ENCODE measurements around the gene ING1.
"Not testable (repeated sequence)": the region's sequence is repeated elsewhere in the genome, so short reads cannot be mapped to it uniquely, and the experiment has no call there.

The ING1 gene

GRCh38 chr13:110713642-110713952 is at the start of gene ING1:
Gene ING1 (plus strand): TSS chr13:110713700. CDS start chr13:110714150, 450 bp downstream.
- DNase-seq (ENCODE audit: low spot score) = no peak

- no peak for DNase-seq (ENCODE audit: low spot score)
Observed at GRCh38 chr13:110664041-110664440, 49.5 kb upstream of the ING1 start.

GRCh38 chr13:110664673-110665072 is 48.8 kb upstream of the ING1 start:
- no peak for DNase-seq (ENCODE audit: low spot score)

- no peak for DNase-seq (ENCODE audit: low spot score)
Observed at GRCh38 chr13:110665491-110666254, 47.8 kb upstream of the ING1 start.

- no peak for DNase-seq (ENCODE audit: low spot score)
Observed at GRCh38 chr13:110666255-110666533, 47.3 kb upstream of the ING1 start.

- DNase-seq (ENCODE audit: low spot score) = no peak
Observed at GRCh38 chr13:110669036-110669435, 44.5 kb upstream of the ING1 start.

GRCh38 chr13:110669814-110670213 is 43.7 kb upstream of the ING1 start:
- DNase-seq (ENCODE audit: low spot score) = not testable (repeated sequence)

GRCh38 chr13:110676595-110677587 is 36.6 kb upstream of the ING1 start:
- peak; percentile 19 for DNase-seq (ENCODE audit: low spot score)

- peak; percentile 8 for DNase-seq (ENCODE audit: low spot score)
Observed at GRCh38 chr13:110677731-110678545, 35.6 kb upstream of the ING1 start.

- DNase-seq (ENCODE audit: low spot score) = peak; percentile 17
Observed at GRCh38 chr13:110680852-110681251, 32.6 kb upstream of the ING1 start.

GRCh38 chr13:110681868-110682550 is 31.5 kb upstream of the ING1 start:
- no peak for DNase-seq (ENCODE audit: low spot score)

- DNase-seq (ENCODE audit: low spot score) = no peak
Observed at GRCh38 chr13:110682746-110683145, 30.8 kb upstream of the ING1 start.

- DNase-seq (ENCODE audit: low spot score) = peak; percentile 33
Observed at GRCh38 chr13:110683203-110683883, 30.2 kb upstream of the ING1 start.

GRCh38 chr13:110683921-110684320 is 29.6 kb upstream of the ING1 start:
- no peak for DNase-seq (ENCODE audit: low spot score)

GRCh38 chr13:110684388-110685056 is 29.0 kb upstream of the ING1 start:
- no peak for DNase-seq (ENCODE audit: low spot score)

GRCh38 chr13:110685305-110686020 is 28.0 kb upstream of the ING1 start:
- DNase-seq (ENCODE audit: low spot score) = no peak

- no peak for DNase-seq (ENCODE audit: low spot score)
Observed at GRCh38 chr13:110687736-110688135, 25.8 kb upstream of the ING1 start.

- DNase-seq (ENCODE audit: low spot score) = no peak
Observed at GRCh38 chr13:110689041-110689440, 24.5 kb upstream of the ING1 start.

- DNase-seq (ENCODE audit: low spot score) = no peak
Observed at GRCh38 chr13:110689711-110690110, 23.8 kb upstream of the ING1 start.

GRCh38 chr13:110690516-110690915 is 23.0 kb upstream of the ING1 start:
- no peak for DNase-seq (ENCODE audit: low spot score)

All from CD4-positive, alpha-beta T cell treated with Interleukin-2 at 100 ng/mL for 4 hours (primary cell).